Tongue (tissue), 2 donors: ENCODE results near the gene NR2F2. TPM values are rescaled to one million over a fixed set of nuclear protein-coding genes. Genes with fewer than 3 reads are reported as not detected.

ENCODE experiments used
- DNase-seq: peaks from one replicate; pipeline ENCODE4 v3.0.0-alpha.2; 2015
- total RNA-seq: library from RNA; depleted of rRNA; stranded (reverse); fragments of >200 nt; gene quantifications from one replicate; pipeline ENCODE4 v1.2.3, GENCODE V29; 2014

Gene NR2F2
- total RNA-seq, 1 donor from 2014 or later, result 22.0 TPM

GRCh38 chr15:96320107-96320506 is 10.4 kb upstream of the NR2F2 start:
- DNase-seq, result peak; percentile 10

DNA sequence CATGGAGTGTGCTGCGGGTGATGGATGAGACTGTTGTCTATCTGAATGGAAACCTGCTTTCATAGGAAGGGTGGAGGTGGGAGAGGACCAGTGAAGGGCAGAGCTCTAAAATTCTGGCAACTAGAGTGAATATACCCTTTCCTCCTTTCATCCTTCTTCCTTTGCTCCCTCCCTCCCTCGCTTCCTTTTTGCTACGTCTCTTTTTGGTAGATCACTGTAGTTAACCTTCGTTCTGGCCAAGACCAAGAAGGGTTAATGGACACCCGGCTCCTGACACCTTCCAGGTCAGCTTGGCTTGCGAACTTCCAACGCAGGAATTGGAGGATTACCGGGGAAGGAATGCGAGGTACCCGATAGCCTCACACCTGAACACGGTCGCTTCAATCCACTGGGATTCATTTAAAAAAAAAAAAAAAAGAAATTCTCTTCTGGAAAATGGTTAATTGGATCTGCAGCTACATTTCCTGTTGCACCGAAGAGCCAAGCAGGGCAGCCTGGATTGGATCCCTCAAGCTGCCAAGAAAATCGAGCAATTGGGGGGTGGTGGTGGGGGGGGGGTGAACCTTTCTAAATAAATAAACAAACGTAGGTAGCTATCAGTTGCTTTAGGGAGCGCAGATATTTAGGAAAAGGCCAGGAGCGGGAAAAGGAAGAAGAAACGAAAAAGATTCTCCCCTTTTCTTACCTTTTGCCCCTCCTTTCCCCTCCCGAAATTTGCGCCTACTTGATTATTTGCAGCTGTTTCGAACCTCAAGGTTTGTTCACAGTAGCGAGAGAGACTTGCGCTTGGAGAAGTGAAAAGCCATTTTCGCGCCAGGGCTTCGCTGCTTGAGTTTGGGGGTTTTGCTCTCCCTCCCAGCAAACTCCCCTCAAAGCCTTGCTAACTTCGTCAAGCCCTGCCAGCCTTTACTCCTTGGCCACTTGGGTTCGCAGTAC is 9.5 kb upstream of the NR2F2 start:
- DNase-seq, result peak; percentile 72

GRCh38 chr15:96321639-96322535 is 8.6 kb upstream of the NR2F2 start:
- DNase-seq, result peak; percentile 44

- peak; percentile 52 for DNase-seq
These were observed 7.8 kb upstream of the NR2F2 start for GRCh38 chr15:96322536-96323318.

GRCh38 chr15:96323319-96324145 is 7.0 kb upstream of the NR2F2 start:
- DNase-seq, result peak; percentile 13

DNA sequence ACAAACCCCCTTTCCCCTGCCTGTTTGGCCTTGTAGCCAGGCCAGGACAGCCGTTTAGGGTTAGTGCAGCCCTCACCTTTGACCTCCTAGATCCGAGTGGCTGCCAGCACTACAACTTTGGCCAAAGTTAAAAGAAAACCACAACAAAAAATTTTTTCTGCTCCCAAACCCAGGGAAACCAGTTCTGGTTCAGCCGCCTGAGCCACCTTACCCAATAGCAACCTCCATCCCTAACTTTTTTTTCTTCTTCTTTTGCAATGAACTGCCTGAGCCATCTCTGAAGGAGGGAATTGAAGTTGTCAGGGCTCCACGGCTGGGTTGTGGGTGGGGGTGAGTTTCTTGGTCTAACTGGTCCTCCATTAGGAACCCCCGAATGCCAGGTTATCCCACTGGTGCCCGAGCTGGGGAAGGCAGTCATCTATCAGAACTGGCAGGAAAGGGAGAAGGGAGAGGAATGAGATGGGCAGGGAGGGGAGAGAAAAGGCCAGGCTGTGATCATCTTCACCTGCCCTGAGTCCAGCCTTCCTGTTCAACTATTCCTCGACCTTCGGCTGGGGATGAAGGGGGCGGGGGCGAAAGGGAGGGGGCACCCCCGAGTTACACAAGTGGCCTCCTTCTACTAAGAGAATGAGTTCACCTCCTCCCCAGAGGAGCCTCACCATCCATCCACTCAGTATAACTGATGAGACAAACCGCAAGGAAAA is 6.2 kb upstream of the NR2F2 start:
- DNase-seq, result peak; percentile 54

GRCh38 chr15:96324940-96325540 is 5.5 kb upstream of the NR2F2 start:
- DNase-seq, result peak; percentile 9

GRCh38 chr15:96325541-96326327 is 4.8 kb upstream of the NR2F2 start:
- DNase-seq, result peak; percentile 62

DNA sequence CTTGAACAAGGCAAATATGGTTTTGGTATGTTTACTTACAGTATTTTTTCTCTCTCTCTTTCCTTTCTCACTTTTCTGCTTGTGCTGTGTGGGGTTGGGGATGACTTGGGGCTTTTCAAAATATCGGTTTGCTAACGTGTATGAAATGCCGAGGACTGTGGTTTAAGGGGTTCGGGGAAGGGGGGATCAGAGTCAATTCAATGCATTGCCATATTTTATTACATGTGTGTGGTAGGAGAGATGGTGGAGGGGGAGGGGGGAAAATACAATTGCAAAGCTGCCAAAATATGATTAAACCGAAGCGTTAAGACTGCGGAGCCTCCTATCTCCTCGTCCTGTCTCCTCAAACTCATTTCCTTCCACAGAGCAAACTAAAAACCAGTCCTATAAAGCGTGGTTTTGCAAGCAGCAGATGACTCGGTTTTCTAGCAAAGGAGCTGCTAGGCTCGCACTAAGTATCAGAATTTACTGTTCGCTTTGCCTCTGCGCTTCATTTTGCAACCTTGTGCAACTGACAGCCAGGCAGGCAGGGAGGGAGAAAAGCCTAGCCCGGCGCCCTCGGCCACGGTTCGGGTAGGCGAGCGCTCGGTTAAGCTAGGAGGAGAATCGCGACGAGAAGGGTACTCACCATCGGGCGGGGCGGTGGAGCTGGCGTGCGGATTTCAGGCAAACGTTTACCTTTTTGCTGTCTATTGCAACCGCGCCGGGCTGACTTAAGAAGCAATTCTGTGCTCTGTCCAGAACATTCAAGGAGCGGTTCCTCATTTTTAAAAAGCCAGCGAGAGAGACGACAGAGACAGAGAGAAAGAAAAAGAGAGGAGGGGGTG is 4.0 kb upstream of the NR2F2 start:
- peak; percentile 65 for DNase-seq

GRCh38 chr15:96327155-96327741 is 3.3 kb upstream of the NR2F2 start:
- peak; percentile 93 for DNase-seq

DNA sequence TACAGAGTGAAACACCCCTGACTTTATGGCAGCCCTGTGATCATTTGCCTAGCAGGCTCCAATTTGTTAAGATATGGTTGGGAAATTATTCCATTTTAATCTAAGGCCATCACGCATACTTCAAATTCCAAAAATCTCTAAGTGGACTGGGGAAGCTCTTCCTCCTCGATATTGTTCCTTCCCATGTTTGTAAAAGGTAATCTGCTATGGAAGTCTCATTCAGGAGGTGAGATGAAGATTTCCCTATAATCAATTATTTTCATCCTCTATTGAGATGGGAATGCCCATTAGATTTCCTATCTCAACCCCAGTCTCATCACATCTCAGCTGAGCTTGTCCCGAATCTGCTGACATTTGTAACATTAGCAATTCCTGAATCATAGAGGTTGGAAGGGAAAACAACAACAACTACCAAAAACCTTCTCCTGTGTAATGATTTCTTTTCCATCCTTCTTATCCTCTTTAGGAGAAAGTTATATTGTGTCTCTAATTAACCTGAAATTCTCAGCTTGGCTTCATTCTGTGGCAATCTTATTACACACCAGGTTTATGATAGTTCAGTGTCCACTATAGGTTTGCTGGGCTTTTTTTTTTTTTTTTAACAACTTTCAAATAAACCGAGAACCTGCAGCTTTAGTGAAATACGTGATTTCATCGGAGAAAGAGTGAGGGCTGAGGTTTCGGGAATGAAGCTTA is 2.2 kb upstream of the NR2F2 start:
- DNase-seq, result no peak

- DNase-seq, result no peak
These were observed 1.7 kb upstream of the NR2F2 start for GRCh38 chr15:96328877-96329195.

GRCh38 chr15:96329403-96329981 is 1.0 kb upstream of the NR2F2 start:
- no peak for DNase-seq

- DNase-seq, result no peak
These were observed 443 bp upstream of the NR2F2 start for GRCh38 chr15:96330064-96330449.

- DNase-seq, result no peak
These were observed 844 bp downstream of the NR2F2 start for GRCh38 chr15:96331144-96331944.

DNA sequence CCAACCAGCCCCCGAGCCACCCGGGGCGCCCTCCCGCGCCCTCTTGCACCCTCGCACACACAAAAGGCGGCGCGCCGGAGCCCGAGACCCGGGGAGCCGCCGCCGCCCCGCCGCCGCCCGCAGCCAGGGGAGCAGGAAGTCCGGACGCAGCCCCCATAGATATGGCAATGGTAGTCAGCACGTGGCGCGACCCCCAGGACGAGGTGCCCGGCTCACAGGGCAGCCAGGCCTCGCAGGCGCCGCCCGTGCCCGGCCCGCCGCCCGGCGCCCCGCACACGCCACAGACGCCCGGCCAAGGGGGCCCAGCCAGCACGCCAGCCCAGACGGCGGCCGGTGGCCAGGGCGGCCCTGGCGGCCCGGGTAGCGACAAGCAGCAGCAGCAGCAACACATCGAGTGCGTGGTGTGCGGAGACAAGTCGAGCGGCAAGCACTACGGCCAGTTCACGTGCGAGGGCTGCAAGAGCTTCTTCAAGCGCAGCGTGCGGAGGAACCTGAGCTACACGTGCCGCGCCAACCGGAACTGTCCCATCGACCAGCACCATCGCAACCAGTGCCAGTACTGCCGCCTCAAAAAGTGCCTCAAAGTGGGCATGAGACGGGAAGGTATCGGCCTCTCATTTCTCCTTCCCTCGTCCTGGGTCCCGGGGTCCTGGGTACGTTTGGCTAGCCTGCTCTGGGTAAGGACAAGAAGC is 1.6 kb downstream of the NR2F2 start:
- peak; percentile 61 for DNase-seq
